Activated CD4-positive, alpha-beta T cell treated with anti-CD3 and anti-CD28 coated beads, Interleukin-2, amount 50 U/mL, for 1 hour (primary cell): ENCODE measurements around the gene VSIG10.

ENCODE experiments used
- DNase-seq: peaks from one replicate; pipeline ENCODE4 v3.0.0-alpha.2; 2020

Gene VSIG10

GRCh38 chr12:118059341-118060191, 44.2 kb downstream of the VSIG10 start:
- DNase-seq: no peak

GRCh38 chr12:118058881-118059280, 44.9 kb downstream of the VSIG10 start:
- DNase-seq: no peak

- DNase-seq: no peak
Measured at GRCh38 chr12:118058227-118058626, 45.6 kb downstream of the VSIG10 start.

GRCh38 chr12:118055865-118056773, 47.7 kb downstream of the VSIG10 start:
- DNase-seq: no peak

- DNase-seq: peak; percentile 64
Measured at GRCh38 chr12:118055144-118055557, 48.7 kb downstream of the VSIG10 start.

GRCh38 chr12:118053071-118053985, 50.5 kb downstream of the VSIG10 start:
- no peak for DNase-seq

- no peak for DNase-seq
Measured at GRCh38 chr12:118052324-118053070, 51.3 kb downstream of the VSIG10 start.

- no peak for DNase-seq
Measured at GRCh38 chr12:118050972-118051910, 52.6 kb downstream of the VSIG10 start.

- no peak for DNase-seq
Measured at GRCh38 chr12:118046430-118046829, 57.4 kb downstream of the VSIG10 start.

GRCh38 chr12:118044577-118044976, 59.2 kb downstream of the VSIG10 start:
- no peak for DNase-seq

GRCh38 chr12:118044075-118044474, 59.7 kb downstream of the VSIG10 start:
- no peak for DNase-seq

GRCh38 chr12:118042091-118042490, 61.7 kb downstream of the VSIG10 start:
- DNase-seq: no peak

GRCh38 chr12:118038137-118038536, 65.7 kb downstream of the VSIG10 start:
- no peak for DNase-seq

- DNase-seq: no peak
Measured at GRCh38 chr12:118036672-118037411, 67.0 kb downstream of the VSIG10 start.

GRCh38 chr12:118035190-118036041, 68.4 kb downstream of the VSIG10 start:
- DNase-seq: no peak

GRCh38 chr12:118034429-118035189, 69.2 kb downstream of the VSIG10 start:
- no peak for DNase-seq

- no peak for DNase-seq
Measured at GRCh38 chr12:118033902-118034301, 69.9 kb downstream of the VSIG10 start.

- DNase-seq: no peak
Measured at GRCh38 chr12:118033323-118033722, 70.5 kb downstream of the VSIG10 start.
